ENCODE measurements around the gene FBLIM1.

FBLIM1 gene

GRCh38 chr1:15802234-15802965 lies 43.8 kb downstream of the FBLIM1 start:
- Histone ChIP-seq H3K36me3 (ENCODE audit: control insufficient read depth in 2 of 2, insufficient read depth in 1 of 2, low read length in 2 of 2) (no peaks in the 10 kb centered on the region), H3K9me3 (ENCODE audit: control insufficient read depth, insufficient read depth, low read depth, low read length) (no peaks in the 10 kb centered on the region), H3K27ac (ENCODE audit: extremely low read depth, low read depth, low read length) (no peak overlapping the region), H3K4me1 (ENCODE audit: control insufficient read depth, insufficient read depth, low read length) (peaks cover 9% of the 10 kb centered on the region), H3K4me3 (ENCODE audit: low read depth, low read length) (no peak overlapping the region)
- ChIA-PET POLR2A (no interaction called here), CTCF (interaction anchor here (0.6 to 4.5 kb wide), 12 partner anchors 8 to 651 kb away, joined by 3 to 22 read pairs (median 4); no protein-coding TSS in a partner anchor)
- TF ChIP-seq CTCF (tag by site-specific recombination; IDR thresholded peaks at IDR 0.05) (no peak), ZNF76 (tag by site-specific recombination; IDR thresholded peaks at IDR 0.05; ENCODE audit: borderline replicate concordance, low read depth) (no peak), ZNF23 (tag by site-specific recombination; IDR thresholded peaks at IDR 0.05; ENCODE audit: borderline replicate concordance) (no peak), ZNF791 (tag by site-specific recombination; IDR thresholded peaks at IDR 0.05) (no peak)

GRCh38 chr1:15803380-15803779 lies 44.8 kb downstream of the FBLIM1 start:
- POLR2A ChIA-PET: no interaction called here
- H3K4me1 ChIP-seq (ENCODE audit: control insufficient read depth, insufficient read depth, low read length): peaks cover 9% of the 10 kb centered on the region

DNA sequence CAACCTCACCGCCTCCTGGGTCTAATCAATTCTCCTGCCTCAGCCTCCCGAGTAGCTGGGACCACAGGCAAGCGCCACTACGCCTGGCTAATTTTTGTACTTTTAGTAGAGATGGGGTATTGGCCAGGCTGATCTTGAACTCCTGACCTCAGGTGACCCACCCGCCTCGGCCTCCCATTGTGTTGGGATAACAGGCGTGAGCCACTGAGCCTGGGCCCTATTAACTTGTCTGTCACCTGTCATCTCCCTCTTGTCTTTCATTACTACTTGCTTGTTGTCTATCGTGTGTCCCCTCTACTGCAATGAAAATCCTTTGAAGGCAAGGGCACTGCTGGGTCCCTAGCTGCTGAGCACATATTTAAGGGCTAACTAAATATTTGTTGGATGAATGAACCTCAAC lies 45.5 kb downstream of the FBLIM1 start:
- H3K27ac ChIP-seq (ENCODE audit: extremely low read depth, low read depth, low read length): no peak overlapping the region
- no peak overlapping the region for H3K4me3 ChIP-seq (ENCODE audit: low read depth, low read length)
- ChIA-PET CTCF (interaction anchor here (0.6 to 4.5 kb wide), 7 partner anchors 8 to 160 kb away, joined by 4 to 22 read pairs (median 5); no protein-coding TSS in a partner anchor), POLR2A (no interaction called here)
- no peaks in the 10 kb centered on the region for H3K9me3 ChIP-seq (ENCODE audit: control insufficient read depth, insufficient read depth, low read depth, low read length)
- TF ChIP-seq ZNF341 (tag by site-specific recombination; IDR thresholded peaks at IDR 0.05; ENCODE audit: low read depth) (no peak), ZNF239 (tag by site-specific recombination; IDR thresholded peaks at IDR 0.05) (no peak), SP2 (tag by site-specific recombination; IDR thresholded peaks at IDR 0.05) (no peak), ZNF580 (tag by site-specific recombination; IDR thresholded peaks at IDR 0.05) (no peak), ZNF624 (tag by site-specific recombination; IDR thresholded peaks at IDR 0.05) (no peak), REPIN1 (tag by site-specific recombination; IDR thresholded peaks at IDR 0.05; ENCODE audit: low read depth) (no peak), ZNF221 (tag by site-specific recombination; IDR thresholded peaks at IDR 0.05; ENCODE audit: borderline replicate concordance) (no peak), ZNF48 (tag by site-specific recombination; IDR thresholded peaks at IDR 0.05) (no peak), ZNF670 (tag by site-specific recombination; IDR thresholded peaks at IDR 0.05; ENCODE audit: low read depth) (no peak), EGR2 (tag by site-specific recombination; IDR thresholded peaks at IDR 0.05; ENCODE audit: low read depth) (no peak), ZBTB1 (tag by site-specific recombination; IDR thresholded peaks at IDR 0.05) (no peak), ZNF549 (tag by site-specific recombination; IDR thresholded peaks at IDR 0.05) (no peak), ZNF510 (tag by site-specific recombination; IDR thresholded peaks at IDR 0.05; ENCODE audit: insufficient replicate concordance) (no peak), ZIC2 (tag by site-specific recombination; IDR thresholded peaks at IDR 0.05) (no peak)
- peaks cover 9% of the 10 kb centered on the region for H3K4me1 ChIP-seq (ENCODE audit: control insufficient read depth, insufficient read depth, low read length)
- no peaks in the 10 kb centered on the region for H3K36me3 ChIP-seq (ENCODE audit: control insufficient read depth in 2 of 2, insufficient read depth in 1 of 2, low read length in 2 of 2)

More at GRCh38 chr1:15803380-15803779, 44.8 kb downstream of the FBLIM1 start:
- CTCF ChIA-PET: interaction anchor here (0.6 to 4.5 kb wide), 8 partner anchors 9 to 161 kb away, joined by 3 to 22 read pairs (median 6); no protein-coding TSS in a partner anchor
- TF ChIP-seq, protein P1, sequence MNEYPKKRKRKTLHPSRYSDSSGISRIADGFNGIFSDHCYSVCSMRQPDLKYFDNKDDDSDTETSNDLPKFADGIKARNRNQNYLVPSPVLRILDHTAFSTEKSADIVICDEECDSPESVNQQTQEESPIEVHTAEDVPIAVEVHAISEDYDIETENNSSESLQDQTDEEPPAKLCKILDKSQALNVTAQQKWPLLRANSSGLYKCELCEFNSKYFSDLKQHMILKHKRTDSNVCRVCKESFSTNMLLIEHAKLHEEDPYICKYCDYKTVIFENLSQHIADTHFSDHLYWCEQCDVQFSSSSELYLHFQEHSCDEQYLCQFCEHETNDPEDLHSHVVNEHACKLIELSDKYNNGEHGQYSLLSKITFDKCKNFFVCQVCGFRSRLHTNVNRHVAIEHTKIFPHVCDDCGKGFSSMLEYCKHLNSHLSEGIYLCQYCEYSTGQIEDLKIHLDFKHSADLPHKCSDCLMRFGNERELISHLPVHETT (tag by site-specific recombination; IDR thresholded peaks at IDR 0.05): 0 out of 2 replicates have a peak, but pooled peaks have one; percentile 2
- TF ChIP-seq ZNF791 (tag by site-specific recombination; IDR thresholded peaks at IDR 0.05): no peak
- peak; percentile 23; the same call in 1 of the 2 replicates for TF ChIP-seq ZBTB8A (tag by site-specific recombination; IDR thresholded peaks at IDR 0.05)
- no peak overlapping the region for H3K4me3 ChIP-seq (ENCODE audit: low read depth, low read length)
- no peaks in the 10 kb centered on the region for H3K9me3 ChIP-seq (ENCODE audit: control insufficient read depth, insufficient read depth, low read depth, low read length)
- no peak overlapping the region for H3K27ac ChIP-seq (ENCODE audit: extremely low read depth, low read depth, low read length)
- no peaks in the 10 kb centered on the region for H3K36me3 ChIP-seq (ENCODE audit: control insufficient read depth in 2 of 2, insufficient read depth in 1 of 2, low read length in 2 of 2)

All from HEK293 (cell line).